AML-193 (cell line): ENCODE data around the gene HAL.
A peak's percentile ranks its signal among the peaks of the same experiment; 100 is the strongest.

Experiments used
- DNase-seq, 2 experiments: peaks; one replicate each; lab custom pipeline; 2025; lab: John Stamatoyannopoulos, UW

The HAL gene

DNA sequence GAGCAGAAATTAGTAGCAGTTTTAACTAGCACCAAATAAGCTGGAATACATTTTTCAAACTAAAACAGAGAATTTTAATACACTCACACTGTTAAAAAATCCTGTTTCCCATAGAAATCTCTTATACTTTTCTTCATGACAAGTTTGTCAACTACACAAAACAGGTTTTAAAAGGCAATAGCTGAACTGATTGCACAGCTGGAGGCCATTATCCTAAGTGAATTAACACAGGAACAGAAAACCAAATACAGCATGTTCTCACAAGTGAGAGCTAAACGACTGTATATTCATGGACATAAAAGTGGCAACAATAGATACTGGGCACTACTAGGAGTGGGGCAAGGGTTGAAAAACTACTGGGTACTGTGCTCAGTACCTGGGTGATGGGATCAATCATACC, 11.6 kb upstream of the HAL start:
- DNase-seq, result no peak

DNA sequence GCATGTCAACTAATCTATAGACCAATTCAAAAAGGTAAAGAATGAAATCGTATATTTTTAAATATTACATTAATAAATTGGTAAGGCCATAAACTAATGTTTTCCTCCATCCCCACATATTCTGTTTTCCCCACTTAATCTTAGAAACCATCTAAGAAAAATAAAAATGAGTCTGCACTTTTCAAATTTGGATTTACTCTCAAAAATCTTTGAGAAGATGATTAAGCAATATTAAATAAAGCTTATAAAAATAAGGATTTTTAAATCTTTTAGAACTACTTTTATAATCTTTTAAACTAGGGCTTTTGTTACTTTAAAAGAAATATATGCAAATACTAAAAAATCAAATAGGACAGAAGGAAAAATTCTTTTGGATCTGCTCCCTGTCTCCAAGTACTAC, 10.6 kb upstream of the HAL start:
- DNase-seq, result no peak

- no peak for DNase-seq
Measured at GRCh38 chr12:96000858-96001257, 4.7 kb upstream of the HAL start.

DNA sequence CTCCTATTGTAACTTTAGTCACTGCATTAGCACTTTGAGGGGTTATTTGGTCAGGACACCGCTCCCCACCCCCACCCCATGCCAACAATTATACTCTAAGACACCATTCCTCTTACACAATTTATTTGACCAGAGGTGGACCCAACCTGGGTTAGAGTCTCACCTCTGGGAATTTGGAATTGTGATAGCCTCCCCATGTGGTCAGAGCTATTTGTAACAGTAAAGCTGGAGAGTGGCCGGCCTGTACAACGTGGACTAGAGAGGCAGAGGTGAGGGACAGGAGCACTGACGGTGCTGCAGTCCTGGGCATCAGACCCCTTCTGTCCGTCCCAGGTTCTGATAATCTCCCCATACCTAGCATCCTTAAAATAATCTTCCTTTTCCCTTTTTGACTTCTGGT, 3.3 kb upstream of the HAL start:
- no peak for DNase-seq

DNA sequence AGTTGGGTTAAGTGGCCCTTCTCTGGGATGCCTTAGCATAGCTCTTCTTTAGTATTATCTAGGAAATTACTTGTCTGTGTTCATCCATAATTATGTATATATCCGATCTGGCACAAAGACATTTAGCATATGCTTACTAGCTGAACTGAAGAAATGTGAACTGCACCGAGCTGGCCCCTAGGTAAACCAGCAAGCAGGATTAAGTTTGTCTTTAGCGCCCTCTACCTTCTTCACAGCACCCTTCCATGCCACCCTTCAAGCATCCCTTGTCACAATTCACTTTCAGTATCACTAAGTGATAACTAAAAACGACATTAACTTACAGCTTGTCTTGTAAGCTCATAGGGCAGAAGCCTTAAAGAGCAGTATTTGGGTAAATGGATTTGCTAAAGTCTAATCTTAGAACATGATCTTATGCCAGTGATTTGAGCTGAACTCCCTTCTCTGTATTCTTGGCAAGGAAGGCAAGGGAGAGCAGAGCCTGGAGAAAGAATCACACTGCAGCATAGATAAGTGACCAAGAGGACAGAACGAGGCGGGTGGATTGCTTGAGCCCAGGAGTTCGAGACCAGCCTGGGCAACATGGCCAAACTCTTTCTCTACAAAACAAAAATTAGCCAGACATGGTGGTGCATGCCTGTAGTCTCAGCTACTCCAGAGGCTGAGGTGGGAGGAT, 2.6 kb upstream of the HAL start:
- peak; percentile 86 to 89 for DNase-seq

GRCh38 chr12:95997911-95998510, 1.9 kb upstream of the HAL start:
- DNase-seq, result no peak

- no peak for DNase-seq
Measured at GRCh38 chr12:95997276-95997675, 1.1 kb upstream of the HAL start.

DNA sequence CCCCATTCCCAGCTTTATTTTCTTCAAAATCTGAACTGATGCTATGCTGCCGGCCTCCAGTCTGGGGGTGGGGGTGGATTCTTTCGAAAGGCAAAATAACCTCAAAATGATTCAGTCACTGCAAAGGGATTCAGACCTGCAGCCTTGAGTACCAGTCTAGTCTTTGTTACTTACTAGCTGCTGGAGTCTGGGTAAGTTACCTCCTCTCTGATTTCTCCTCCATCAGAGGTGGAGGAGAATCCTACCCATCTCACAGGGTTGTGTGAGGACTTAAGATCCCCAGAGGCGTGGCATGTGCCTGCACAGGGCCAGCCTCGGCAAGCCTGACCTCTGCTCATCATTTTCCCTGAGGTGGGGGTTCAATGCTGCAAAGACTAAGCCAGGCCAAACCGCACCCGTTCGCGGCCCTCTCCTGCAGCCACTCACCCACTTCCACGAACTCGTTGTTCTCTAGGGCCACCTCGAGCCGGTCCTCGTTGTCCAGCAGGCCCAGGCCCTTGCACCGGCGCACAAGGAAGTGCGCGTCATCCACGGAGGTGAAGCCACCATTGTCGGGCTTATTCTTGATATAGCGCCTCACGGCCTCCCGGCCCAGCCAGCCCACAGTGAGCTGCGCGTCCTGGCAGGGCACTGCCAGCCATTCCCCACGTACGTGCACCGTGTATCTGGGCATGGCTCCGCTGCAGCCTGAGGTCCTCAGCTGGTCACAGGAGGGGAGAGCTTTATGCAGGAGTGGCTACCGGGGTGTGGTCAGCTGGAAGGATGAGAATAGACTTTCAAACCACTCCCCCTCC, 709 bp downstream of the HAL start:
- DNase-seq, result no peak

DNA sequence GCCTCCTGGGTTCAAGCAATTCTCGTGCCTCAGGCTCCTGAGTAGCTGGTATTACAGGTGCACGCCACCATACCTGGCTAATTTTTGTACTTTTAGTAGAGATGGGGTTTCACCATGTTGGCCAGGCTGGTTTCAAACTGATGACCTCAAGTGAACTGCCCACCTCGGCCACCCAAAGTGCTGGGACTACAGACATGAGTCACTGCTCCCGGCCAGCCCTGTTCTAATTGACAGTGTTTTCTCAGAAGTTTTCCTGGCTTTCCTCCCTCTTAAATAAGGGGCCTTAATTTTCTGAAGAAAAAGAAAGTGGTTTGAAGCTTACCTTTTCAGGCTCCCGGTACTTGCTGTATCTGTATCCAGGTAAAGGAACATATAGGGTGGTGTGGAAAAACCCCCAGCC, 1.7 kb downstream of the HAL start:
- no peak for DNase-seq

- DNase-seq, result no peak
Measured at GRCh38 chr12:95993907-95994306, 2.2 kb downstream of the HAL start.

DNA sequence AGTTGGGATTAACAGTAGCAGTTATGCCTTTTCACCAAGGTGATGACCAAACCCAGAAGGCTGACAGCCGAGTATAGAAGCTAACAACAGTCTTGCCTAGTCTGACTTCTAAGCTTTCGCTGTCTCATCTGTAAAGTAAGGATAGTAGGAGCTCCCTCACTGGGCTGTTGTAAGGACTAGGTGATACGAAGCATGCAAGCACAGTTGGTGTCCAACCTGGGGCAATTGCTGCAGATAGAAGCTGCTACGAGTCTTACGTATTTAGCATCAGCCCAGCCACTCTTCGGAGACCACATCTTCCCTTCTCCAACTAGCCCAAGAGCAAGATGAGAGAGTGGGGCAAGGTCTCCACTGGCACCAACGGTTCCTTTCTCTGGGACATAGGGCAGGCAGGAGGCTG, 6.0 kb downstream of the HAL start:
- no peak for DNase-seq

GRCh38 chr12:95989504-95990123, 6.5 kb downstream of the HAL start:
- no peak for DNase-seq

- DNase-seq, result no peak
Measured at GRCh38 chr12:95988506-95989275, 7.5 kb downstream of the HAL start.

- no peak for DNase-seq
Measured at GRCh38 chr12:95986635-95987570, 9.2 kb downstream of the HAL start.

- DNase-seq, result no peak
Measured at GRCh38 chr12:95984682-95985081, 11.5 kb downstream of the HAL start.

DNA sequence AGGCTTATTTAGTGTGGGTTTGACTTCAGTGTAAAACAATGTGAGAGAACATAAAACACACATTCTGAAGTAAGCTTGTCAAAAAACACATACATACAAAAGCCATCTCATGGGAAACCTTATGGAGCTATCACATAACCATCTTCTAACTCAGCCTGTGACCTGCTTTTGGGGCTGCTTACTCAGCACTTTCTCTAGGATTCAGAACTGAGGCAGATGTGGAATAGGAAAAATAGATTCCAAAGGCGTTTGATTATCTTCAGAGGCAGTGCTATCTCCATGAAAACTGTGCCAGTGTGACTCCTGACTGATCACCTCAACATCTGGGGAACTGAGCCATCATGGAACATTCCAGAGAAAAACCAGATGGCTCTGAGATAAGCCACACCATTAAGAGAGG, 13.5 kb downstream of the HAL start:
- DNase-seq, result no peak

DNA sequence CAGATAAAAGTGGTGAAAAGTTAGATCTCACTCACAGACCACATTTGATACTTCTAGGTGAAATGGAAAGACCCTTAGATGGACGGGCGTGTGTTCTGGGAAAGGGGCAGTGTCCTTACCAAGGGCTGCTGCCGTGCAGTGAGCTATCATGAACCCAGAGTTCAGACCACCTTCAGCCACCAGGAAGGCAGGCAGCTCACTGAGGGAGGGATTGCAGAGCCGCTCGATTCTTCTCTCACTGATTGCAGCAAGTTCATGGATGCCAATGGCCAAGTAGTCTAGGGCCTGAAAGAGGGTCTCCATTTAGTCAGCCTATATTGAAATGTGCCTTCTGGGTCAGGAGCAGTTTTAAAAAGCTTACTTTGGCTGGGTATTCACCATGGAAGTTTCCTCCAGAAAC, 15.7 kb downstream of the HAL start:
- no peak for DNase-seq

GRCh38 chr12:95978774-95979173, 17.4 kb downstream of the HAL start:
- no peak for DNase-seq

GRCh38 chr12:95978351-95978750, 17.8 kb downstream of the HAL start:
- no peak for DNase-seq

- no peak for DNase-seq
Measured at GRCh38 chr12:95977764-95978305, 18.3 kb downstream of the HAL start.

DNA sequence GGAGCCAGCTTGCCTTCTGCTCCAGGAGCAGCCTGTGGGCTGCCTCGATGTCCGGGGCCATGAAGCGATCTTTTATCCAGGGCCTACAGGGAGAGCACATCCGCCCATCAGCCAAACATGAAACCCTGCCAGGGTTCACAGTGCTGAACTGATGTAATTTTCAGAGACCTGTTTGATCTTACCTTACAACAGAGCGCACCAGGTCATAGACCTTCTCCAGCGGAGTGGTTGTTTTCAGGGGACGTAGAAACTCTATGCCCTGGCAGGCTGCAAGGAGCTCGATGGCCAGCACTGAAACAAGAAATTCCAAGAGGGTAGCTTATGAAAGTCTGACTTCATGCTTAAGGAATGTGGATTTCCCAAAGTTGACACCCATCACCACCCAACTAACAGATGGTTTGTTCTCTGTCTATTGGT, 19.7 kb downstream of the HAL start:
- no peak for DNase-seq
